HG02970 (cell line): Measurements from ENCODE around the gene TNS3.

Source experiments
- ATAC-seq: cut with Tn5 transposase; IDR thresholded peaks from one replicate; pipeline ENCODE4 v1.9.1; 2021; ENCODE audit warnings: mild to moderate bottlenecking, moderate library complexity, moderate number of reproducible peaks; ENCODE audit not compliant: unreplicated experiment, low FRiP score

Gene TNS3

GRCh38 chr7:47529405-47529804 is 52.5 kb downstream of the TNS3 start:
- ATAC-seq, result no peak

GRCh38 chr7:47528471-47528870 is 53.4 kb downstream of the TNS3 start:
- no peak for ATAC-seq

- ATAC-seq, result no peak
These were observed 55.4 kb downstream of the TNS3 start for GRCh38 chr7:47526466-47526865.

GRCh38 chr7:47525066-47525623 is 56.8 kb downstream of the TNS3 start:
- no peak for ATAC-seq

- no peak for ATAC-seq
These were observed 58.5 kb downstream of the TNS3 start for GRCh38 chr7:47523401-47523800.

GRCh38 chr7:47521816-47522561 is 59.9 kb downstream of the TNS3 start:
- no peak for ATAC-seq

GRCh38 chr7:47521011-47521795 is 60.7 kb downstream of the TNS3 start:
- no peak for ATAC-seq

- no peak for ATAC-seq
These were observed 61.5 kb downstream of the TNS3 start for GRCh38 chr7:47520406-47520805.

- ATAC-seq, result no peak
These were observed 63.1 kb downstream of the TNS3 start for GRCh38 chr7:47518827-47519226.

GRCh38 chr7:47517821-47518480 is 64.0 kb downstream of the TNS3 start:
- no peak for ATAC-seq

- ATAC-seq, result no peak
These were observed 64.8 kb downstream of the TNS3 start for GRCh38 chr7:47516985-47517600.

GRCh38 chr7:47516386-47516785 is 65.5 kb downstream of the TNS3 start:
- ATAC-seq, result no peak

- no peak for ATAC-seq
These were observed 66.5 kb downstream of the TNS3 start for GRCh38 chr7:47515305-47515834.

GRCh38 chr7:47514818-47515217 is 67.1 kb downstream of the TNS3 start:
- no peak for ATAC-seq

GRCh38 chr7:47514367-47514766 is 67.5 kb downstream of the TNS3 start:
- ATAC-seq, result no peak

GRCh38 chr7:47513741-47514241 is 68.1 kb downstream of the TNS3 start:
- no peak for ATAC-seq

- ATAC-seq, result no peak
These were observed 69.3 kb downstream of the TNS3 start for GRCh38 chr7:47512481-47513176.

GRCh38 chr7:47511699-47512370 is 70.1 kb downstream of the TNS3 start:
- no peak for ATAC-seq

GRCh38 chr7:47510786-47511185 is 71.1 kb downstream of the TNS3 start:
- ATAC-seq, result no peak
